A673 (cell line): ENCODE results near the gene CDKL5. TPM values are rescaled to one million over a fixed set of nuclear protein-coding genes. Genes with fewer than 3 reads are reported as not detected.

ENCODE experiments used
- BruUV-seq: library from RNA; stranded (reverse); fragments of 400-500 nt; replicated peaks from 2 replicates; lab custom pipeline; 2021; lab: Mats Ljungman, UMichigan
- CTCF ChIA-PET: fragments of 300-600 bp; sonication (Branson Sonifier 250); formaldehyde crosslinking; loops from one replicate; lab custom pipeline; 2022; ENCODE audit warnings: antibody characterized with exemption; lab: Charles Lee
- POLR2A ChIA-PET: fragments of 300-600 bp; sonication (Branson Sonifier 250); formaldehyde crosslinking; loops from one replicate; lab custom pipeline; 2022; ENCODE audit warnings: antibody characterized with exemption; ENCODE audit not compliant: low non-redundant PET; lab: Charles Lee
- DNase-seq: peaks from one replicate; pipeline ENCODE4 v3.0.0-alpha.2; 2015; ENCODE audit warnings: low spot score
- H3K27ac ChIP-seq: fragments of 200-600 bp; sonication (generic); 2 replicates; pipeline ENCODE4 v1.5.1; 2016; ENCODE audit warnings: mixed run types, low read depth, mild to moderate bottlenecking, mixed read lengths, antibody characterized with exemption, low read length; ENCODE audit not compliant: poor library complexity, severe bottlenecking
- H3K27me3 ChIP-seq: fragments of 200-600 bp; sonication (generic); replicated peaks from 2 replicates; pipeline ENCODE4 v1.6.1; 2017; ENCODE audit warnings: mixed run types, low read depth, mild to moderate bottlenecking, mixed read lengths, antibody characterized with exemption, low read length; ENCODE audit not compliant: insufficient read depth, poor library complexity
- H3K36me3 ChIP-seq: fragments of 200-600 bp; sonication (generic); 2 replicates; pipeline ENCODE4 v1.6.1; 2016; ENCODE audit warnings: mixed run types, mild to moderate bottlenecking, mixed read lengths, antibody characterized with exemption, low read length; ENCODE audit not compliant: insufficient read depth, poor library complexity, severe bottlenecking
- H3K4me1 ChIP-seq: fragments of 200-600 bp; sonication (generic); 2 replicates; pipeline ENCODE4 v1.6.1; 2017; ENCODE audit warnings: mixed run types, mild to moderate bottlenecking, mixed read lengths, antibody characterized with exemption, low read length; ENCODE audit not compliant: insufficient read depth, poor library complexity, severe bottlenecking
- H3K4me3 ChIP-seq: fragments of 200-600 bp; sonication (generic); 2 replicates; pipeline ENCODE4 v1.5.1; 2016; ENCODE audit warnings: low read depth, mixed run types, mild to moderate bottlenecking, mixed read lengths, low read length; ENCODE audit not compliant: poor library complexity, severe bottlenecking
- H3K9me3 ChIP-seq: fragments of 200-600 bp; sonication (generic); 2 replicates; pipeline ENCODE4 v1.6.1; 2016; ENCODE audit warnings: mixed run types, low read depth, mild to moderate bottlenecking, mixed read lengths, antibody characterized with exemption, low read length; ENCODE audit not compliant: poor library complexity, severe bottlenecking
- CTCF ChIP-seq: fragments of 300-800, 200-600 bp; sonication (generic); conservative IDR thresholded peaks from 2 replicates; pipeline ENCODE4 v1.5.1; 2017; ENCODE audit warnings: low read depth, mild to moderate bottlenecking, antibody characterized with exemption, low read length, moderate library complexity, mixed read lengths
- EZH2 ChIP-seq: fragments of 200-600 bp; sonication (generic); IDR thresholded peaks from 2 replicates; pipeline ENCODE4 v1.6.1; 2017; ENCODE audit warnings: borderline replicate concordance, low read depth, mild to moderate bottlenecking, mixed read lengths, antibody characterized with exemption, low read length; ENCODE audit not compliant: poor library complexity, severe bottlenecking
- intact Hi-C: fragments of 100-400 bp; cut with micrococcal nuclease; formaldehyde crosslinking; loops from one replicate; pipeline ENCODE4 v1.10.0; 2022; ENCODE audit not compliant: unreplicated experiment
- total RNA-seq: library from RNA; stranded (reverse); gene quantifications from 2 replicates; pipeline ENCODE4 v1.2.3, GENCODE V29; 2021

Gene CDKL5
- total RNA-seq, 1 experiment from 2014 or later, result 7.5 TPM

- CTCF ChIA-PET, result no interaction called here
- POLR2A ChIA-PET, result no interaction called here
- no peaks in the 10 kb centered on the region for H3K9me3 ChIP-seq
- H3K27me3 ChIP-seq, result no peaks in the 10 kb centered on the region
- no peak overlapping the region for H3K27ac ChIP-seq
- intact Hi-C loops, result no loop called here
- peaks cover 12% of the 10 kb centered on the region for H3K4me1 ChIP-seq
- H3K36me3 ChIP-seq, result no peaks in the 10 kb centered on the region
- no peak overlapping the region for H3K4me3 ChIP-seq
- no TSS peak for BruUV-seq
- DNase-seq, result no peak
- TF ChIP-seq EZH2 (no peak), CTCF (no peak)
Observed at GRCh38 chrX:18574591-18574990, 149.2 kb downstream of the CDKL5 start.

- DNase-seq, result no peak
- peaks cover 12% of the 10 kb centered on the region for H3K4me1 ChIP-seq
- ChIA-PET POLR2A (no interaction called here), CTCF (no interaction called here)
- no TSS peak for BruUV-seq
- no peaks in the 10 kb centered on the region for H3K9me3 ChIP-seq
- H3K36me3 ChIP-seq, result no peaks in the 10 kb centered on the region
- TF ChIP-seq EZH2, result no peak
- TF ChIP-seq CTCF, result no peak
- H3K27me3 ChIP-seq, result no peaks in the 10 kb centered on the region
- no peak overlapping the region for H3K4me3 ChIP-seq
- no peak overlapping the region for H3K27ac ChIP-seq
- intact Hi-C loops, result no loop called here
Observed at GRCh38 chrX:18575744-18576143, 150.3 kb downstream of the CDKL5 start.

GRCh38 chrX:18577400-18577799, 152.0 kb downstream of the CDKL5 start:
- Histone ChIP-seq H3K27me3 (no peaks in the 10 kb centered on the region), H3K4me3 (no peak overlapping the region), H3K36me3 (no peaks in the 10 kb centered on the region), H3K9me3 (no peaks in the 10 kb centered on the region), H3K4me1 (peaks cover 23% of the 10 kb centered on the region), H3K27ac (no peak overlapping the region)
- TF ChIP-seq EZH2, result no peak
- no peak for TF ChIP-seq CTCF
- intact Hi-C loops, result no loop called here
- no TSS peak for BruUV-seq
- no peak for DNase-seq
- POLR2A ChIA-PET, result no interaction called here
- CTCF ChIA-PET, result no interaction called here
